GM12891 (cell line): ENCODE results near the gene FADS6.

Source experiments
- DNase-seq: peaks from one replicate; pipeline ENCODE4 v3.0.0; 2011; ENCODE audit warnings: low spot score; ENCODE audit not compliant: insufficient read length
- FAIRE-seq: peaks from 2 replicates; lab custom pipeline; 2011; peaks lifted over from hg19 to GRCh38; lab: Jason Lieb, UNC
- PAX5 ChIP-seq: IDR thresholded peaks from 2 replicates; pipeline ENCODE4 v1.6.1; 2011; ENCODE audit warnings: low read length, moderate library complexity, mild to moderate bottlenecking; ENCODE audit not compliant: insufficient read depth, severe bottlenecking
- POLR2A ChIP-seq: IDR thresholded peaks from 2 replicates; pipeline ENCODE4 v1.6.1; 2011; ENCODE audit warnings: low read depth, low read length, control low read depth
- POLR2AphosphoS5 ChIP-seq: IDR thresholded peaks from 2 replicates; pipeline ENCODE4 v1.6.1; 2011; ENCODE audit warnings: low read depth, low read length, control low read depth
- POU2F2 ChIP-seq: IDR thresholded peaks from 2 replicates; pipeline ENCODE4 v1.6.1; 2011; ENCODE audit warnings: low read depth, mild to moderate bottlenecking, control low read depth, low read length, moderate library complexity
- SPI1 ChIP-seq: IDR thresholded peaks from 2 replicates; pipeline ENCODE4 v1.6.1; 2011; ENCODE audit warnings: low read depth, low read length, control low read depth
- TAF1 ChIP-seq: IDR thresholded peaks from 2 replicates; pipeline ENCODE4 v1.6.1; 2011; ENCODE audit warnings: low read depth, low read length, control low read depth

The FADS6 gene

GRCh38 chr17:74853048-74853397 lies 40.4 kb downstream of the FADS6 start:
- TF ChIP-seq SPI1 (no peak), POU2F2 (no peak), PAX5 (no peak), TAF1 (no peak), POLR2AphosphoS5 (no peak)
- no peak for DNase-seq
- no peak for FAIRE-seq

- no peak for FAIRE-seq
Observed at GRCh38 chr17:74852237-74853047, 41.0 kb downstream of the FADS6 start.

GRCh38 chr17:74851612-74852236 lies 41.7 kb downstream of the FADS6 start:
- FAIRE-seq = no peak
- TF ChIP-seq POLR2AphosphoS5 (no peak), SPI1 (no peak), POU2F2 (no peak), PAX5 (no peak), POLR2A (no peak), TAF1 (no peak)
- no peak for DNase-seq

More at GRCh38 chr17:74852237-74853047, 41.0 kb downstream of the FADS6 start:
- TF ChIP-seq PAX5 = no peak
- TF ChIP-seq SPI1 = no peak
- TF ChIP-seq POU2F2 = no peak
- no peak for DNase-seq

DNA sequence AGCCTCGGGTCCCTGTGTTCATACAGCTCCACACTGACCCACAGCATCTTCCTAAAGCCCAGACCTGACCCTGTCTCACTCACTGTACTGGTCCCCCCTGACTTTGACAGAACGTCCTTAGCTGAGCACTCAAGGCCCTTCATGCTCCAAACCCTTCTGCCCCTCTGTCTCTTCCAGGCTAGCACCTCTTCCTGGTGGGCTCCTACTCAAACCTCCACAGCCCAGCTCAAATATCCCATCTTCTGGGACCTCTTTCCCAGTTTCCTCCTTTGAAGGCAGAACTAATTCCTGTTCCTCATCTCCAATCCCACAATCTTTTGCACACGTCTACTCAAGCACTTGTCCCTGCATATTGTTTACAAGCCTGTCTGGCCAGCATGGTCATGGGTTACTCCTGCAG lies 42.5 kb downstream of the FADS6 start:
- DNase-seq = no peak

DNA sequence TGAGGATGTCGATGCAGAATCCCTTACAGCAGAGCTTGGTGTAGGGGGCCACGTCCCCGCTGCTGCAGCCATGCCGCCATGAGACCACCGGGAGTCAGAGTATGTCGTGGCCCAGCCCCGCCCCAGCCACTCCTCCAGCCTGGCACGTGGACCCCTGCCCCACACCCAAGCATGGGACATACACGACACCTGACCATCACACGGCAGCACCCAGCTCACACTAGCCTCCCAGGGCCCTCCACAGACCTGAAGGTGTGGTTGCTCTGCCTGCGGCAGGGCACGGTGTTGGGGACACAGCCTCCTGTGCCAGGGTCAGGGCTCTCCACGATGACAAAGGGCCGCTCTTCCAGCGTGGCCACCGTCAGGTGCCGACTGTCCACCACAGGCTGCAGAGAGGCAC lies 43.1 kb downstream of the FADS6 start:
- no peak for FAIRE-seq
- no peak for DNase-seq
- no peak for TF ChIP-seq POU2F2
- no peak for TF ChIP-seq POLR2A
- TF ChIP-seq TAF1 = no peak
- no peak for TF ChIP-seq PAX5
- TF ChIP-seq POLR2AphosphoS5 = no peak
- no peak for TF ChIP-seq SPI1

More for the DNA sequence above, 42.5 kb downstream of the FADS6 start:
- TF ChIP-seq POLR2A (no peak), POU2F2 (no peak), PAX5 (no peak), SPI1 (no peak), TAF1 (no peak), POLR2AphosphoS5 (no peak)
- FAIRE-seq = no peak

- no peak for FAIRE-seq
- DNase-seq = no peak
- TF ChIP-seq PAX5 = no peak
- TF ChIP-seq POLR2AphosphoS5 = no peak
- TF ChIP-seq POLR2A = no peak
- no peak for TF ChIP-seq SPI1
- no peak for TF ChIP-seq TAF1
- no peak for TF ChIP-seq POU2F2
Observed at GRCh38 chr17:74848656-74849399, 44.6 kb downstream of the FADS6 start.

DNA sequence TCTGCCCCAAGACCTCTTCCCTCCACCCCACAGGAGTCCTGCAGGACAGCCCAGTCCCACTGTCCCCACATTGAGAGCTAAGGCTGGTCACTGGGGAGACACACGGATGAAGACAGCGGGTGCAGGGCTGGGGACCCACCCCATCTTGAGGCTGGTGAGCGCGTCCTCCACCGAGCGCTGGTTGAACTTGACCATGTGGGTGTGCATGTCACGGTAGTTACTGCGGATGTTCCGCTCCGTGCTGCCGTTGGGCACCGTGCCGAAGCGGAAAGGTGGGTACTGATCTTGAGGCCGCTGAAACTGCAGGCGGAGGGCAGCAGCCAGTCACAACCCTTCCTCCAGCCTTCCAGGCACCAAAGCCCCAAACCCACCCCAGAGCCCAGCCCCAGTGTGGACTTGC lies 46.8 kb downstream of the FADS6 start:
- FAIRE-seq (no peak), DNase-seq (no peak)
- TF ChIP-seq POLR2A = no peak
- TF ChIP-seq POLR2AphosphoS5 = no peak
- no peak for TF ChIP-seq POU2F2
- no peak for TF ChIP-seq PAX5
- no peak for TF ChIP-seq SPI1
- no peak for TF ChIP-seq TAF1

GRCh38 chr17:74843352-74843627 lies 50.1 kb downstream of the FADS6 start:
- no peak for DNase-seq
- no peak for TF ChIP-seq PAX5
- no peak for TF ChIP-seq POLR2A
- TF ChIP-seq SPI1 = no peak
- no peak for TF ChIP-seq POU2F2
- TF ChIP-seq TAF1 = no peak
- no peak for TF ChIP-seq POLR2AphosphoS5
- no peak for FAIRE-seq

GRCh38 chr17:74842599-74843351 lies 50.7 kb downstream of the FADS6 start:
- FAIRE-seq = no peak
- TF ChIP-seq PAX5 (peak; percentile 85), POU2F2 (no peak)
- peak; percentile 68 for DNase-seq

GRCh38 chr17:74842146-74842598 lies 51.3 kb downstream of the FADS6 start:
- TF ChIP-seq POLR2AphosphoS5 = no peak
- no peak for TF ChIP-seq TAF1
- no peak for TF ChIP-seq SPI1
- FAIRE-seq (no peak), DNase-seq (no peak)
